ENCODE data around the gene IFNAR1. TPM values are rescaled to one million over a fixed set of nuclear protein-coding genes. Genes with fewer than 3 reads are reported as not detected.

The IFNAR1 gene
- total RNA-seq, 1 experiment from 2014 or later = 20.5 TPM

DNA sequence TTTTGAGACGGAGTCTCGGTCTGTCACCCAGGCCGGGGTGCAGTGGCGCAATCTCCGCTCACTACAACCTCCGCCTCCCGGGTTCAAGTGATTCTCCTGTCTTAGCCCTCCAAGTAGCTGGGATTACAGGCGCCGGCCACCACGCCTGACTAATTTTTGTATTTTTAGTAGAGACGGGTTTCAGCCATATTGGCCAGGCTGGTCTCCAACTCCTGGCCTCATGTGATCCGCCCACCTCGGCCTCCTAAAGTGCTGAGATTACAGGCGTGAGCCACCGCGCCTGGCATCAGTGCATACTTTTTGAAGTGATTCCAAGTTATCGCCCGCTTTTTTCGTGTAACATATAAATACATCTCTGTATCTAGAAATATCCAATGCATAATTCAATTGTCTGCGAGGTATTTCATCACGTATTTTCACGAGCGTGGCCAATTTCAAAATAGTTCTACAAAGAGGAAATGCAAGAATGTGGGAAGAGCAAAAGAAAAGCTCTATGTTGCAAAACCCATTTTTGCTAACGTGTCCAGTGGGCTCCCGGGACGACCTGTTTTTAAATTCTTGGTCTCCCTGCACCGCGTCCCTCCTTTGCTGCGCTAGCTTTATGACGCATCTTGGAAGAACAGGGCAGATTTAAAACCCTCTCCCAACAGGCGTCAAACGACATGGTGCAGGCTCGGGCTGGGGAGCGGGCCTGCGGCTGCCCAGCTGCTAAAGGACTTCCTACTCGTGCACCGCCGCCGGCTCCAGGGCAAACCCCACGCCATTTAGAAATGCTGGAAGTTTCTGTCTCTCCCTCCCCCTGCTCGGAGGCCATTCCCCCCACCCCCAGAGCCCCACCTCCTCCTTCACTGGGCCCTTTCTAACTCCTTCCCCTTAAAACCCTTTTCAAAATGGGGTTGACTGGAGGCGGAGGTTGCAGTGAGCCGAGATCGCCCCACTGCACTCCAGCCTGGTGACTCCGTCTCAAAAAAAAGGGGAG is 77.5 kb downstream of the IFNAR1 start:
- intact Hi-C loops (cut with micrococcal nuclease) = no loop called here
- TF ChIP-seq EZH2phosphoT487 (IDR thresholded peaks at IDR 0.05; ENCODE audit: borderline replicate concordance) = no peak
- no peak for TF ChIP-seq YY1 (IDR thresholded peaks at IDR 0.05; ENCODE audit: extremely low read depth, insufficient replicate concordance, low read depth, low read length)
- TF ChIP-seq EZH2 (IDR thresholded peaks at IDR 0.05) = no peak
- TF ChIP-seq, protein P1, sequence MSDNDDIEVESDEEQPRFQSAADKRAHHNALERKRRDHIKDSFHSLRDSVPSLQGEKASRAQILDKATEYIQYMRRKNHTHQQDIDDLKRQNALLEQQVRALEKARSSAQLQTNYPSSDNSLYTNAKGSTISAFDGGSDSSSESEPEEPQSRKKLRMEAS (IDR thresholded peaks at IDR 0.05) = no peak
- TF ChIP-seq FOSL1 (IDR thresholded peaks at IDR 0.05; ENCODE audit: low read depth) = no peak
- TF ChIP-seq TCF7L2 (IDR thresholded peaks at IDR 0.05; ENCODE audit: borderline replicate concordance, extremely low read depth, insufficient read depth, insufficient read length) = no peak
- no peak for TF ChIP-seq ZFX (IDR thresholded peaks at IDR 0.05)
- TF ChIP-seq JUND (IDR thresholded peaks at IDR 0.05) = no peak
- TF ChIP-seq RAD21 (IDR thresholded peaks at IDR 0.05; ENCODE audit: low read depth) = no peak
- TF ChIP-seq EGR1 (IDR thresholded peaks at IDR 0.05; ENCODE audit: low read depth) = no peak
- TF ChIP-seq POLR2AphosphoS5 (IDR thresholded peaks at IDR 0.05; ENCODE audit: low read depth, low read length) = no peak
- TF ChIP-seq CBX3 (IDR thresholded peaks at IDR 0.05; ENCODE audit: low read depth) = no peak
- Histone ChIP-seq H2AFZ (ENCODE audit: low read depth, low read length, poor library complexity, severe bottlenecking) (peak overlapping the region; percentile 78), H3K4me3 (replicated peaks in 1 of 2; ENCODE audit: low read depth in 1 of 2, low read length in 2 of 2) (peak overlapping the region; percentile 77 to 87), H3K4me2 (ENCODE audit: low read length) (peak overlapping the region; percentile 97), H3K79me2 (ENCODE audit: insufficient read depth, low read length) (peaks cover 39% of the 10 kb centered on the region), H3K36me3 (ENCODE audit: control insufficient read depth in 1 of 2, insufficient read depth in 2 of 2, low read length in 2 of 2) (no peaks in the 10 kb centered on the region), H3K9me2 (ENCODE audit: insufficient read depth) (no peaks in the 10 kb centered on the region), H3K9ac (ENCODE audit: low read length) (peak overlapping the region; percentile 89), H4K20me1 (ENCODE audit: insufficient read depth) (no peaks in the 10 kb centered on the region), H3K9me3 (ENCODE audit: control insufficient read depth in 1 of 2, insufficient read depth in 1 of 2, low read depth in 1 of 2, low read length in 2 of 2) (no peaks in the 10 kb centered on the region), H3K27me3 (ENCODE audit: insufficient read depth, low read length) (no peaks in the 10 kb centered on the region), H3K4me1 (ENCODE audit: control insufficient read depth in 1 of 2, insufficient read depth in 2 of 2, low read length in 2 of 2) (peaks cover 35 to 44% of the 10 kb centered on the region in 2 experiments), H3K27ac (ENCODE audit: low read depth, low read length) (no peak overlapping the region)
- CTCF ChIA-PET = no interaction called here
- BruUV-seq (replicated peaks) = no TSS peak
- DNase-seq (ENCODE audit: low read depth, low spot score) = no peak
- RAD21 ChIA-PET (ENCODE audit: low non-redundant PET in 1 of 2, low total read pairs in 2 of 2, uncharacterized antibody in 2 of 2, unreplicated experiment in 2 of 2) = no interaction called here
- POLR2A ChIA-PET = no interaction called here
- no peak for ATAC-seq
